Neural cell (in vitro differentiated cells): ENCODE data around the gene VOPP1. TPM values are rescaled to one million over a fixed set of nuclear protein-coding genes. Genes with fewer than 3 reads are reported as not detected.

Experiments used
- H2AFZ ChIP-seq: fragments of 200-600, 300-800 bp; sonication (generic), shearing (Covaris generic); 2 replicates; pipeline ENCODE4 v1.6.0; 2014; ENCODE audit warnings: low read depth, mild to moderate bottlenecking, antibody characterized with exemption, low read length, moderate library complexity
- H3F3A ChIP-seq: fragments of 200-600 bp; shearing (Covaris generic); 2 replicates; pipeline ENCODE4 v1.6.1; 2016; ENCODE audit warnings: mild to moderate bottlenecking, moderate library complexity, mixed read lengths, antibody characterized with exemption, low read length; ENCODE audit not compliant: insufficient read depth, poor library complexity, severe bottlenecking
- H3K27ac ChIP-seq: fragments of 200-600, 300-800 bp; sonication (generic), shearing (Covaris generic); 2 replicates; pipeline ENCODE4 v1.5.1; 2014; ENCODE audit warnings: mild to moderate bottlenecking, low read length, moderate library complexity
- H3K27me3 ChIP-seq: fragments of 300-800, 200-600 bp; sonication (generic), shearing (Covaris generic); 2 replicates; pipeline ENCODE4 v1.6.0; 2014; ENCODE audit warnings: mild to moderate bottlenecking, low read depth, low read length, moderate library complexity; ENCODE audit not compliant: insufficient read depth
- H3K36me3 ChIP-seq: fragments of 300-800, 200-600 bp; sonication (generic), shearing (Covaris generic); 2 replicates; pipeline ENCODE4 v1.5.1; 2014; ENCODE audit warnings: mild to moderate bottlenecking, antibody characterized with exemption, low read length, moderate library complexity; ENCODE audit not compliant: insufficient read depth
- H3K4me2 ChIP-seq: fragments of 300-800, 200-600 bp; sonication (generic), shearing (Covaris generic); 2 replicates; pipeline ENCODE4 v1.6.0; 2014; ENCODE audit warnings: mild to moderate bottlenecking, low read length
- H3K4me3 ChIP-seq: fragments of 300-800, 200-600 bp; sonication (generic), shearing (Covaris generic); 2 replicates; pipeline ENCODE4 v1.5.1; 2014; ENCODE audit warnings: mild to moderate bottlenecking, low read length, moderate library complexity
- H3K79me2 ChIP-seq: fragments of 200-600 bp; shearing (Covaris generic); replicated peaks from 2 replicates; pipeline ENCODE4 v1.6.0; 2014; ENCODE audit warnings: mild to moderate bottlenecking, low read length, moderate library complexity; ENCODE audit not compliant: insufficient read depth
- H3K9ac ChIP-seq: fragments of 300-800, 200-600 bp; sonication (generic), shearing (Covaris generic); 2 replicates; pipeline ENCODE4 v1.6.1; 2016; ENCODE audit warnings: mild to moderate bottlenecking, low read length, mixed read lengths
- H3K9me2 ChIP-seq: fragments of 200-600 bp; shearing (Covaris generic); 2 replicates; pipeline ENCODE4 v1.6.1; 2016; ENCODE audit warnings: mild to moderate bottlenecking, low read length, mixed read lengths; ENCODE audit not compliant: insufficient read depth
- H3K9me3 ChIP-seq: fragments of 200-600, 300-800 bp; sonication (generic), shearing (Covaris generic); 2 replicates; pipeline ENCODE4 v1.6.1; 2016; ENCODE audit warnings: mild to moderate bottlenecking, mixed run types, low read length, moderate library complexity, mixed read lengths
- H4K20me1 ChIP-seq: fragments of 200-600 bp; shearing (Covaris generic); 2 replicates; pipeline ENCODE4 v1.6.1; 2016; ENCODE audit warnings: mild to moderate bottlenecking, mixed run types; ENCODE audit not compliant: insufficient read depth
- EP300 ChIP-seq: fragments of 450-650 bp; conservative IDR thresholded peaks from 2 replicates; pipeline ENCODE4 v1.6.1; 2014; ENCODE audit warnings: antibody characterized with exemption, mild to moderate bottlenecking, moderate library complexity; ENCODE audit not compliant: poor library complexity, severe bottlenecking
- EZH2 ChIP-seq: fragments of 200-600, 300-800 bp; shearing (Covaris generic), sonication (generic); IDR thresholded peaks from 2 replicates; pipeline ENCODE4 v1.6.1; 2014; ENCODE audit warnings: antibody characterized with exemption, low read length, borderline replicate concordance, mild to moderate bottlenecking; ENCODE audit not compliant: insufficient read depth, poor library complexity, severe bottlenecking
- MXI1 ChIP-seq: fragments of 450-650 bp; conservative IDR thresholded peaks from 2 replicates; pipeline ENCODE4 v1.6.1; 2014; ENCODE audit warnings: antibody characterized with exemption, mild to moderate bottlenecking; ENCODE audit not compliant: poor library complexity, severe bottlenecking
- POLR2AphosphoS5 ChIP-seq: IDR thresholded peaks from 2 replicates; pipeline ENCODE4 v1.6.1; 2012
- RAD21 ChIP-seq: fragments of 450-650 bp; conservative IDR thresholded peaks from 2 replicates; pipeline ENCODE4 v1.6.1; 2014; ENCODE audit warnings: antibody characterized with exemption, mild to moderate bottlenecking, moderate library complexity
- SMC3 ChIP-seq: fragments of 450-650 bp; conservative IDR thresholded peaks from 2 replicates; pipeline ENCODE4 v1.6.1; 2014; ENCODE audit warnings: antibody characterized with exemption, mild to moderate bottlenecking, moderate library complexity; ENCODE audit not compliant: poor library complexity
- TAF1 ChIP-seq: IDR thresholded peaks from 2 replicates; pipeline ENCODE4 v1.6.1; 2012; ENCODE audit warnings: low read depth
- polyA plus RNA-seq: library from polyadenylated mRNA; depleted of rRNA; stranded (reverse); fragments of >200 nt; gene quantifications from 2 replicates; pipeline ENCODE4 v1.2.3, GENCODE V29; 2014
- TF ChIP-seq, protein P1 (sequence below): IDR thresholded peaks from 2 replicates; pipeline ENCODE4 v1.6.1; 2012; ENCODE audit warnings: borderline replicate concordance
- TF ChIP-seq, protein P2 (sequence below): fragments of 450-650 bp; IDR thresholded peaks from 2 replicates; pipeline ENCODE4 v1.5.1; 2014; ENCODE audit warnings: antibody characterized with exemption, mild to moderate bottlenecking, moderate library complexity; ENCODE audit not compliant: poor library complexity, severe bottlenecking

Gene VOPP1
- polyA plus RNA-seq, 1 donor from 2014 or later = 85.8 TPM

DNA sequence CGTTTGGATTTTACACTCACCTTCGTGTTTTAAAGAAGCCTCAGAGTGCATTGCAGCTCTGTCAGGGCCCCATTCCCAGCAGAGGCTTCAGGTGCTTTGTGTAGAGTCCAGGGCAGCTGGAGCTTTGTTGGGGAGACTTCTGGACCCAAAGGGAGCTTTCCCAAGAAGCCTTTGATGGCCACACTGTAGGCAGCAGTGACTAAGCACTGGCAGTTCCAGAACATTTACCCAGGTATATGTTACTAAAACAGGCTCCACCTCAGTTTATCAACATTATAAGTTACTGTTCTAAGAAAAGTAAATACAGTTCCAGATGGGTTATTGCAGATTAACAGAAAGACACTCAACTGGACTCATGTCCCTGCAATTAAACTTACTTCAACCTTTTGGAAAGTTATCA is 140.4 kb downstream of the VOPP1 start:
- no peak overlapping the region for H3K4me2 ChIP-seq
- H3K9me3 ChIP-seq = no peaks in the 10 kb centered on the region
- H3F3A ChIP-seq = no peaks in the 10 kb centered on the region
- no peak overlapping the region for H3K4me3 ChIP-seq
- H2AFZ ChIP-seq = no peak overlapping the region
- TF ChIP-seq RAD21 = no peak
- H3K9me2 ChIP-seq = no peaks in the 10 kb centered on the region
- H3K79me2 ChIP-seq = no peaks in the 10 kb centered on the region
- H3K27me3 ChIP-seq = no peaks in the 10 kb centered on the region
- H4K20me1 ChIP-seq = no peaks in the 10 kb centered on the region
- H3K27ac ChIP-seq = no peak overlapping the region
- H3K9ac ChIP-seq = no peak overlapping the region
- H3K36me3 ChIP-seq = peaks cover 4% of the 10 kb centered on the region

DNA sequence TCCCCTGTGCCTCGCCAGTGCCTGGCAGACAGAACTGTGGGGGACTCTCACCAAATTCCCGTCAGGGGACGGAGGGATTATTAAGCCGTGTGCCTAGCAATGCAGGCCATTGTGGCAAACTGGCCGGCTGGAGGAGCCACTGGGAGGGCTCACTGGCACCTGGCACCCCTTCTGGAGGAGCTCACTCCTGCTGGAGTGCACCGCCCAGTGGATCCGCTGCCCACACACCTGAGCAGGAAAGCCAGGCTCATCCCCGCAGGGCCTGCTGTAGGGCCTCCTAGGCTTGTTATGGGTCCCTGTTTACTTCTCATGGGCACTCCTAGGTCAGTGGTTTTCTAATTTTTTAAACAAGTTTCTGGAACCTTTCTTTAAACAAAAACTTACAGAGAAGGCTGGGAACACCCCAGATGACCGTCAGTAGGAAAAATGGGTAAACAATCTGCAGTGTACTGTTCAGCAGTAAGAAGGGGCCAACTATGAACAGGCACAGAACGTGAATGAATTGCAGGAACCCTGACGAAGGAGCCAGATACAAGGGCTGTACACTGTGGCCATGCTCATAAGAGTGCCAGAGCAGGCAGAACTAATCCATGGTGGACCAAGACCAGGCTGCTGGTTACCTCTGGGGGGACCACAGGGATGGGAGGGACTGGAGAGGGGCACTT is 142.3 kb downstream of the VOPP1 start:
- no peaks in the 10 kb centered on the region for H3K27me3 ChIP-seq
- no peaks in the 10 kb centered on the region for H3K79me2 ChIP-seq
- H3K9me2 ChIP-seq = no peaks in the 10 kb centered on the region
- H3F3A ChIP-seq = no peaks in the 10 kb centered on the region
- no peaks in the 10 kb centered on the region for H3K9me3 ChIP-seq
- H3K9ac ChIP-seq = no peak overlapping the region
- no peaks in the 10 kb centered on the region for H4K20me1 ChIP-seq
- no peak overlapping the region for H3K4me3 ChIP-seq
- no peak overlapping the region for H3K4me2 ChIP-seq
- no peak overlapping the region for H3K27ac ChIP-seq
- TF ChIP-seq, protein P1, sequence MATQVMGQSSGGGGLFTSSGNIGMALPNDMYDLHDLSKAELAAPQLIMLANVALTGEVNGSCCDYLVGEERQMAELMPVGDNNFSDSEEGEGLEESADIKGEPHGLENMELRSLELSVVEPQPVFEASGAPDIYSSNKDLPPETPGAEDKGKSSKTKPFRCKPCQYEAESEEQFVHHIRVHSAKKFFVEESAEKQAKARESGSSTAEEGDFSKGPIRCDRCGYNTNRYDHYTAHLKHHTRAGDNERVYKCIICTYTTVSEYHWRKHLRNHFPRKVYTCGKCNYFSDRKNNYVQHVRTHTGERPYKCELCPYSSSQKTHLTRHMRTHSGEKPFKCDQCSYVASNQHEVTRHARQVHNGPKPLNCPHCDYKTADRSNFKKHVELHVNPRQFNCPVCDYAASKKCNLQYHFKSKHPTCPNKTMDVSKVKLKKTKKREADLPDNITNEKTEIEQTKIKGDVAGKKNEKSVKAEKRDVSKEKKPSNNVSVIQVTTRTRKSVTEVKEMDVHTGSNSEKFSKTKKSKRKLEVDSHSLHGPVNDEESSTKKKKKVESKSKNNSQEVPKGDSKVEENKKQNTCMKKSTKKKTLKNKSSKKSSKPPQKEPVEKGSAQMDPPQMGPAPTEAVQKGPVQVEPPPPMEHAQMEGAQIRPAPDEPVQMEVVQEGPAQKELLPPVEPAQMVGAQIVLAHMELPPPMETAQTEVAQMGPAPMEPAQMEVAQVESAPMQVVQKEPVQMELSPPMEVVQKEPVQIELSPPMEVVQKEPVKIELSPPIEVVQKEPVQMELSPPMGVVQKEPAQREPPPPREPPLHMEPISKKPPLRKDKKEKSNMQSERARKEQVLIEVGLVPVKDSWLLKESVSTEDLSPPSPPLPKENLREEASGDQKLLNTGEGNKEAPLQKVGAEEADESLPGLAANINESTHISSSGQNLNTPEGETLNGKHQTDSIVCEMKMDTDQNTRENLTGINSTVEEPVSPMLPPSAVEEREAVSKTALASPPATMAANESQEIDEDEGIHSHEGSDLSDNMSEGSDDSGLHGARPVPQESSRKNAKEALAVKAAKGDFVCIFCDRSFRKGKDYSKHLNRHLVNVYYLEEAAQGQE = no peak
- TF ChIP-seq RAD21 (no peak), EP300 (no peak), TAF1 (no peak), POLR2AphosphoS5 (no peak), MXI1 (no peak), SMC3 (no peak), EZH2 (no peak)
- TF ChIP-seq, protein P2, sequence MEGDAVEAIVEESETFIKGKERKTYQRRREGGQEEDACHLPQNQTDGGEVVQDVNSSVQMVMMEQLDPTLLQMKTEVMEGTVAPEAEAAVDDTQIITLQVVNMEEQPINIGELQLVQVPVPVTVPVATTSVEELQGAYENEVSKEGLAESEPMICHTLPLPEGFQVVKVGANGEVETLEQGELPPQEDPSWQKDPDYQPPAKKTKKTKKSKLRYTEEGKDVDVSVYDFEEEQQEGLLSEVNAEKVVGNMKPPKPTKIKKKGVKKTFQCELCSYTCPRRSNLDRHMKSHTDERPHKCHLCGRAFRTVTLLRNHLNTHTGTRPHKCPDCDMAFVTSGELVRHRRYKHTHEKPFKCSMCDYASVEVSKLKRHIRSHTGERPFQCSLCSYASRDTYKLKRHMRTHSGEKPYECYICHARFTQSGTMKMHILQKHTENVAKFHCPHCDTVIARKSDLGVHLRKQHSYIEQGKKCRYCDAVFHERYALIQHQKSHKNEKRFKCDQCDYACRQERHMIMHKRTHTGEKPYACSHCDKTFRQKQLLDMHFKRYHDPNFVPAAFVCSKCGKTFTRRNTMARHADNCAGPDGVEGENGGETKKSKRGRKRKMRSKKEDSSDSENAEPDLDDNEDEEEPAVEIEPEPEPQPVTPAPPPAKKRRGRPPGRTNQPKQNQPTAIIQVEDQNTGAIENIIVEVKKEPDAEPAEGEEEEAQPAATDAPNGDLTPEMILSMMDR = no peak
- H3K36me3 ChIP-seq = peaks cover 9% of the 10 kb centered on the region
- no peak overlapping the region for H2AFZ ChIP-seq

DNA sequence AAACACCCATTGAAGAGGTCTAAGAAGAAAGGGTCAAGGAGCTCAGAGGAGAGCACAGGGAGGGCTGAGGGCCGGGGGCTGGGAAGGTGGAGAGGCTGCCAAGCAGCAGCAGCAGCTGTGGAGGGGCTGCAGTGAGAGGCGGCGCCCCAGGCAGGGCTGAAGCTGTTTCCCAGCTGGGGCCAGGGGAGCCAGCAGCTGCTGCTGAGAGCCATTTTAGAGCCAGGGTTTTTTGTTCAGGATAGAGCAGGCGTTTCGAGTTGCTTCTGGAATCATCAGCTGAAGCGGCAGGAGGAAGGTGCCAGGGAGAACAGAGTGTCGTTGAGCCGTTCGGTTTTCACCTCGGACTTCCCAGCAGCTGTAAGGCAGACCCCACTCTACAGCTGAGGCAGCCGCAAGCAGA is 144.5 kb downstream of the VOPP1 start:
- H4K20me1 ChIP-seq = no peaks in the 10 kb centered on the region
- H3K27ac ChIP-seq = no peak overlapping the region
- TF ChIP-seq EP300 (no peak), TAF1 (no peak), RAD21 (no peak), SMC3 (no peak), POLR2AphosphoS5 (no peak), MXI1 (no peak), EZH2 (no peak)
- TF ChIP-seq, protein P2 = no peak
- TF ChIP-seq, protein P1 = no peak
- H3F3A ChIP-seq = no peaks in the 10 kb centered on the region
- no peak overlapping the region for H3K9ac ChIP-seq
- H2AFZ ChIP-seq = no peak overlapping the region
- H3K79me2 ChIP-seq = no peaks in the 10 kb centered on the region
- no peaks in the 10 kb centered on the region for H3K9me3 ChIP-seq
- no peak overlapping the region for H3K4me2 ChIP-seq
- no peaks in the 10 kb centered on the region for H3K27me3 ChIP-seq
- H3K36me3 ChIP-seq = peaks cover 9% of the 10 kb centered on the region
- no peaks in the 10 kb centered on the region for H3K9me2 ChIP-seq
- no peak overlapping the region for H3K4me3 ChIP-seq
